Omental fat pad (tissue), 4 donors: ENCODE results near the gene VRK2. TPM values are rescaled to one million over a fixed set of nuclear protein-coding genes. Genes with fewer than 3 reads are reported as not detected.
"Not testable (repeated sequence)": the region's sequence is repeated elsewhere in the genome, so short reads cannot be mapped to it uniquely, and the experiment has no call there.

Experiments used
- ATAC-seq: fragments of 150-250 bp; one replicate; pipeline ENCODE4 v1.9.1; 2016; ENCODE audit warnings: mild to moderate bottlenecking, moderate library complexity; ENCODE audit not compliant: low FRiP score
- DNase-seq: peaks from one replicate; pipeline ENCODE4 v3.0.0-alpha.2; 2019; ENCODE audit warnings: low spot score
- total RNA-seq, 4 donors: library from RNA; depleted of rRNA; stranded (reverse); fragments of >200 nt; gene quantifications; one replicate each; pipeline ENCODE4 v1.1.0, GENCODE V29; 2016
- TF ChIP-seq, protein P1 (sequence below), 3 donors: fragments of 450-650 bp; IDR thresholded peaks; one replicate each; pipeline ENCODE4 v1.5.1; 2016 to 2017; ENCODE audit warnings: antibody characterized with exemption in 3 of 3, mild to moderate bottlenecking in 3 of 3, moderate library complexity in 2 of 3

Gene VRK2
- total RNA-seq, 4 donors from 2014 or later: 16.1 to 24.6 (median 18.7) TPM

DNA sequence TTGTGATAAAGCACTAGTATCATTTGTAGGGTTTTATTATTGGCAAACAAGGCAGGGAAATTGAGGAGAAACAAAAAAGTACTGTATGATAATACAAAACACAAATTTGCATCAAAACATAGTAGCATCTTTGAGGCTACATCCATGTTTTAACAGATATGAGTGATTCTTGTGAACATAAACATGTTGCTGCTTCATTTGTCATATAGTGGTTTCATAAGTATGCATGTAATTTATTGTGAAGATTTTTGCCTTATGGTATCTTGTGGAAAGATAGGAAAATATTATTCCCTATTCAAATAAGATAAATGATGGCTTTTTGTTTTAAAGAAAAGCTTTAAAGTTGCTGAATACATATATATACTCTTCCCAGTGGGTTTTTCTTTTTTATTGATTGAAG is 60.3 kb downstream of the VRK2 start:
- TF ChIP-seq, protein P1, sequence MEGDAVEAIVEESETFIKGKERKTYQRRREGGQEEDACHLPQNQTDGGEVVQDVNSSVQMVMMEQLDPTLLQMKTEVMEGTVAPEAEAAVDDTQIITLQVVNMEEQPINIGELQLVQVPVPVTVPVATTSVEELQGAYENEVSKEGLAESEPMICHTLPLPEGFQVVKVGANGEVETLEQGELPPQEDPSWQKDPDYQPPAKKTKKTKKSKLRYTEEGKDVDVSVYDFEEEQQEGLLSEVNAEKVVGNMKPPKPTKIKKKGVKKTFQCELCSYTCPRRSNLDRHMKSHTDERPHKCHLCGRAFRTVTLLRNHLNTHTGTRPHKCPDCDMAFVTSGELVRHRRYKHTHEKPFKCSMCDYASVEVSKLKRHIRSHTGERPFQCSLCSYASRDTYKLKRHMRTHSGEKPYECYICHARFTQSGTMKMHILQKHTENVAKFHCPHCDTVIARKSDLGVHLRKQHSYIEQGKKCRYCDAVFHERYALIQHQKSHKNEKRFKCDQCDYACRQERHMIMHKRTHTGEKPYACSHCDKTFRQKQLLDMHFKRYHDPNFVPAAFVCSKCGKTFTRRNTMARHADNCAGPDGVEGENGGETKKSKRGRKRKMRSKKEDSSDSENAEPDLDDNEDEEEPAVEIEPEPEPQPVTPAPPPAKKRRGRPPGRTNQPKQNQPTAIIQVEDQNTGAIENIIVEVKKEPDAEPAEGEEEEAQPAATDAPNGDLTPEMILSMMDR (IDR thresholded peaks at IDR 0.05): no peak
- ATAC-seq: no peak
- DNase-seq: no peak

DNA sequence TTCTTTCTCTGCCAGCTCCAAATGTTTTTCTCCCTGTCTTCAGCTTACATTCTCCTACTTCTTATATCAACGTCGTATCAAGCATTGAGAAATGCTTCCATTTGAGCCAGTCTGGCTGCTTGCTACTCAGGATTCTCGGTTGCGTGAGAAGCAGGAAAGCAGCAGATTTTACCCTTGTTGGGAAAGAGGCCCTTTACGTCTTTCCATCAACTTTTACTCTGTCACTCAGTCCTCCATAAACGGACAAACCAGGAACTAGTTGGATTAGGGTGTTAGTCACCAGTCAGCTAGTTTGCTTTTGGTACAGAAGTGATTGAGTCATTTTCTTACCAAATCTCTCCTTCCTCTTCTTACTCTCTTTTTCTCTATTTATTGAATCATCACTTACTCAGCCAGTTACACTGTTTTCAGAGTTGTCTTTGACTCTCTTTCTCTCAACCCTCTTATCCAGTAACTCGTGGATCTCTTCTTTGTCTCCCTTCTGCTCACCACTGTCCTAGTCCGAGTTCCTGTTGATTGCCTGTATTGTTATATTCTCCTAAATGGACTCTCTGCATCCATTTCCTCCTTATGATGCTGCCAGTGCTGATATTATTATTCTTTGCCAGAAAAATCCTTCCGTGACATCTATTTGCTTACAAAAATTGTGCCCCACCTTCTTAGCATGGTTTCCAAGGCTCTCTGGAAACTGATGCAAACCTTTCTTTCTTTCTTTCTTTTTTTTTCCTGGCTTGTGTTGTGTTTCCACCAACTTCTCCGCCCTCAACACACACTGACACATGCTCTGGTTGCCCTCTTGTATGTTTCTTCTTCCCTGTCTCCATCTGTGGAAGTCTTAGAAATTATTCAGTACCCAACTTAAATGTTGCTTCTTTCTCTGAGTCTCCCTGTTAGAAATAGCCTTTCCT is 61.5 kb downstream of the VRK2 start:
- no peak for DNase-seq
- TF ChIP-seq, protein P1 (IDR thresholded peaks at IDR 0.05): no peak
- no peak for ATAC-seq

DNA sequence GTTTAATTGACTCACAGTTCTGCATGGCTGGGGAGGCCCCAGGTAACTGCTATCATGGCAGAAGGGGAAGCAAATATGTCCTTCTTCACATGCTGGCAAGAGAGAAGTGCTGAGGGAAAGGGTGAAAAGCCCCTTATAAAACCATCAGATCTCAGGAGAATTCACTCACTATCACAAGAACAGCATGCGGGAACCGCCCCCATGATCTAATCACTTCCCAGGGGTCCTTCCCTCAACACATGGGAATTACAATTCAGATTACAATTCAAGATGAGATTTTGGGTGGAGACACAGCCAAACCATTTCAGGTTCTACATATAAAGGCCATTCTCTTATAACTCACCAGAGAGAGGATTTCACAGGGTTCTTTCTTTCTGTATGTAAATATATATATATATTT is 62.9 kb downstream of the VRK2 start:
- DNase-seq: no peak
- no peak for ATAC-seq
- TF ChIP-seq, protein P1 (IDR thresholded peaks at IDR 0.05): no peak

DNA sequence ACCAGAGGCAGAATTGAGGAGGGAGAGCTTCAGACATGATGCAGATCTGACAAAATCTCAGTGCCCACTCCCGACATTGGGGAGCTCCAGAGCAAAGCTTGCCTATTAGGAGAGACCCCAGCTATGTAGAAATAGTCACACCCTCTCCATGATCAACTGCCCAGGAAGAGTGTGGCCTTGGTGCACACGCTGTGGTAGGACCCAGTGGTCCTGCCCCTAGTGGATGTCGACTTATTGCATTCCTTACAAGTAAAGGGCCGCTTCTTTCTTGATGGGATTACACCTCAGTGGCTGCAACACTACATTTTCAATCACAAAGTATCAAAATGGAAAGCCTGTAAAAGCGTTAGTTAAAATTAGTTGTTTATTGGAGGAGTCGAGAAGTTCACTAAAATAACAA is 64.2 kb downstream of the VRK2 start:
- DNase-seq (no peak), ATAC-seq (no peak)
- TF ChIP-seq, protein P1 (IDR thresholded peaks at IDR 0.05): no peak

DNA sequence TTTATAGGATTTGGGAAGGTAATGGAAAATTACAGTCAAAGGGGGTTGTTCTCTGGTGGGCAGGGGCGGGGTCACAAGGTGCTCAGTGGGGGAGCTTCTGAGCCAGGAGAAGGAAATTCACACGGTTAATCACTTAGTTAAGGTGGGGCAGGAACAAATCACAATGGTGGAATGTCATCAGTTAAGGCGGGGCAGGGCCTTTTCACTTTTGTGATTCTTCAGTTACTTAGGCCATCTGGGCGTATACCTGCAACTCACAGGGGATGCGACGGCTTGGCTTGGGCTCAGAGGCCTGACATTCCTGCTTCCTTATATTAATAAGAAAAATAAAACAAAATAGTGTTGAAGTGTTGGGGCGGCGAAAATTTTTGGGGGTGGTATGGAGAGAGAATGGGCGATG is 67.0 kb downstream of the VRK2 start:
- not testable (repeated sequence) for DNase-seq, ATAC-seq

DNA sequence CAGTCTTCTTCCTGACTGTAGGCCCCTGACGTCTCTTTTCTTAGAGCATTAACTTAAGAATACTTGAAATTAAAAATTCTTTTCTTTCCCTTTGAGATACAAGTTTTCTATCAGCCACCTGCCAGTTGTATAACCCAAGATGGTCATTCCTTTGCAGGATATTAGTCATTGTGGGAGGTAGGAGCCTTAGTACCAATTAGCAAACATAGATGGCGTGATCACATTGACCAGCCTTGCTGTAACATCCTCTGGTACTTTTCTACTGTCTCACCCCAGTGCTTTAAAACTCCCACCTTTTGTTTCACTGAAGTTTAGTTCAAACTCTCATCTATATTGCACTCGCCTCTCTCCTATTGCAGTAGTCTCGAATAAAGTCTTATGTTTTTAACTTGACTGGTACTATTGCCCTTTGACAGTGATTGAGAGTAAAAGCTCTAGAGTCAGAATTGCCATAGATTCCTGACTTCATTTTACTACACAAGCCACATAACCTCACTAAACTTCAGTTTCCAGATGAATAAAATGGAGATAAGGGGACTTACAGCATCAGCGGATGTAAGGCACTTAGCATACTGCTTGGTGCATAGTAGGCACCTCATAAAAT is 74.1 kb downstream of the VRK2 start:
- TF ChIP-seq, protein P1 (IDR thresholded peaks at IDR 0.05): no peak
- no peak for ATAC-seq

DNA sequence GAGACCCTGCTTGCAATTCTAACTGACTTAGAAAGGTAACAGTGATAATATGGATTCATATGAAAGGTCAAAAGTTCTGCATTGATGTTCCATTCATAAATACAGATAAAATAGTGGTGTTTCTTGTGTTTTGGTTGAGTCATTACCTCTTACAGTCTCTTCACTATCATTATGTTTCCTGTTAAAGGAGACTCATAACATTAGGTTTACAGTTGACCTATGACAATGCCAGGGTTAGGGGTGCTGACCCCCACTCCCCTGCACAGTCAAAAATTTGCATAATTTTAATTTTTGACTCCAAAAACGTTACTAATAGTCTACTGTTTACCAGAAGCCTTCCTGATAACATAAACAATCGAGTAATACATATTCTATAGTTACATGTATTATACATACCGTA is 75.4 kb downstream of the VRK2 start:
- DNase-seq: no peak
- ATAC-seq: no peak
- TF ChIP-seq, protein P1 (IDR thresholded peaks at IDR 0.05): no peak

More for the DNA sequence above, 74.1 kb downstream of the VRK2 start:
- DNase-seq: no peak
